Right lobe of liver (tissue), 4 donors: ENCODE data around the gene COPS7A.

Experiments
- POLR2A ChIP-seq: fragments of 450-650 bp; IDR thresholded peaks from one replicate; pipeline ENCODE4 v1.6.1; 2017; ENCODE audit warnings: antibody characterized with exemption, mild to moderate bottlenecking
- TF ChIP-seq, protein P1 (sequence below), 4 donors: fragments of 200-600 bp in 3 of 4; fragments of 450-650 bp in 1 of 4; IDR thresholded peaks; one replicate each; pipeline versions ENCODE4 v1.5.1 to v1.8.0; 2016 to 2022; ENCODE audit warnings: antibody characterized with exemption in 4 of 4, mild to moderate bottlenecking in 2 of 4
- donor health status: DM: no; HTN: no; CAD: no.
- donor health status: DM: no; HTN: no; CAD: no.
- donor health status: DM: no; HTN: yes; CAD: no.

DNA sequence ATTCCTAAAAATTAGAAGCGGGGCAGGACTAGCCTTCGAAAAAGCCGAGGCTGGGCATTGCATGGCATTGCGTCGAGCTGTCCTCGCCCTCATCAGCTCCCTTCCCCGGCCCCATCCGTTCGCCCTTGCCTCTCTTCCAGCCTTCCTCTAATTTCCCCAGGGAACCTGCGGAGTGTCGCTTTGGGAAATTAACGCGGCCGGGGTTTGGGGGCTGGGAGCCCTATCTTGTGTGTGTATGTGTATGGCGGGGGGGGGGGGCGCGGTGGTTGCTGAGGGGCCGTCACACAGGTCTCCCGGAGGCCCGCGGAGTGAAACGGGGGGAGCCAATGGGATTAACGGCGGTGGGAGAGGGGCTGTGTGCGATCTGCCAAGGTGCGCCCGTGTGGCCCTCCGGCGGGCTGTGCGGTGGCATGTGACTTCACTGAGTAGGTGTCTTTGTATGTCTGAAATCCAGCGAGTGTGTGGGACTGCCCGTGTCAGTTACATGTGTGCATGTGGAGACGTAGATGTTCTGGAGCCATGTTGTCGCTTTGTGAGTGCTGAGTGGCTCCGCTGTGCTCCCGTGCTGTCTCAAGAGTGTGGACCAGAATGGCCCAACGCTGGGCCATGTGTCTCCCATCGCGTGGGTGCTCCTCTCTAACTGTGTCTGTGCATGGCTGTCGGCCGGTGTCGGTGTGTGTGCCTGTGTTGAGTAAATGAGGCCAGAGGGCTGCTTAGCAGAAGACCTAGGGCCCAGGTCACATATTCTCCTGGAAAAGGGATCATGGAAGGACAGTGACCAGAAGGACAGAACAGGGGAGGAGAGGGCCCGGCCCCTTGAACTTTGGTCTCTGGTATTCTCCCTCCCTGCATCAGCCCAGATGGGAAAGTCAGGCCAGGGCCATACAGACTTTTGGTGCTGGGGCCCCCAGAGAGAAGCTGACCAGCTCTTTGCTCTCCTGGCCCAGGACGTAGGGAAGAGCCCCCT is 43.8 kb downstream of the COPS7A start:
- peak; percentile 77 for TF ChIP-seq POLR2A
- TF ChIP-seq, protein P1, sequence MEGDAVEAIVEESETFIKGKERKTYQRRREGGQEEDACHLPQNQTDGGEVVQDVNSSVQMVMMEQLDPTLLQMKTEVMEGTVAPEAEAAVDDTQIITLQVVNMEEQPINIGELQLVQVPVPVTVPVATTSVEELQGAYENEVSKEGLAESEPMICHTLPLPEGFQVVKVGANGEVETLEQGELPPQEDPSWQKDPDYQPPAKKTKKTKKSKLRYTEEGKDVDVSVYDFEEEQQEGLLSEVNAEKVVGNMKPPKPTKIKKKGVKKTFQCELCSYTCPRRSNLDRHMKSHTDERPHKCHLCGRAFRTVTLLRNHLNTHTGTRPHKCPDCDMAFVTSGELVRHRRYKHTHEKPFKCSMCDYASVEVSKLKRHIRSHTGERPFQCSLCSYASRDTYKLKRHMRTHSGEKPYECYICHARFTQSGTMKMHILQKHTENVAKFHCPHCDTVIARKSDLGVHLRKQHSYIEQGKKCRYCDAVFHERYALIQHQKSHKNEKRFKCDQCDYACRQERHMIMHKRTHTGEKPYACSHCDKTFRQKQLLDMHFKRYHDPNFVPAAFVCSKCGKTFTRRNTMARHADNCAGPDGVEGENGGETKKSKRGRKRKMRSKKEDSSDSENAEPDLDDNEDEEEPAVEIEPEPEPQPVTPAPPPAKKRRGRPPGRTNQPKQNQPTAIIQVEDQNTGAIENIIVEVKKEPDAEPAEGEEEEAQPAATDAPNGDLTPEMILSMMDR (IDR thresholded peaks at IDR 0.05) = no peak
